ENCODE measurements around the gene TMTC2.
A peak's percentile ranks its signal among the peaks of the same experiment; 100 is the strongest.

TMTC2 gene

GRCh38 chr12:83036847-83037246, 350.1 kb downstream of the TMTC2 start:
- no peaks in the 10 kb centered on the region for H3K36me3 Mint-ChIP-seq
- DNase-seq (no peak), ATAC-seq (replicated peaks) (no peak)
- H3K27ac Mint-ChIP-seq, result no peak overlapping the region
- no peaks in the 10 kb centered on the region for H3K4me1 Mint-ChIP-seq
- no peaks in the 10 kb centered on the region for H3K9me3 Mint-ChIP-seq
- H3K27me3 Mint-ChIP-seq, result no peaks in the 10 kb centered on the region
- no peak overlapping the region for H3K4me3 Mint-ChIP-seq

DNA sequence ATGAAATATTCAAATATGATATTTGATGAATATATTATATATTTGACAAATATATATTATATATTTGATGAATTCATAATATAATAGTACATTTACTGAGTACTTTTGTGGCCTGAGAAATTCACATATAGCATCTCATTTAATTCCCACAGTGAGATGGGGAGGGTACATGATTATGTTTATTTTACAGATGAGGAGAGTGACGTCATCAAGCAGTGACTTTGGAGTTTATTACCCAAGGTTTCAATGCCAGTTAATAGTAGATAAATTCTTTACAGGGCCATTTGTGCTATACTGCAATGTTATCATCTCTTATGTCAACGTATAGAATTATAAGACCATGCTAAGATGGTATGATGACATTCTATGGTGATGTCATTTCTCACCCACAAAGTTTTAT, 352.7 kb downstream of the TMTC2 start:
- H3K4me1 Mint-ChIP-seq, result no peaks in the 10 kb centered on the region
- no peaks in the 10 kb centered on the region for H3K9me3 Mint-ChIP-seq

DNA sequence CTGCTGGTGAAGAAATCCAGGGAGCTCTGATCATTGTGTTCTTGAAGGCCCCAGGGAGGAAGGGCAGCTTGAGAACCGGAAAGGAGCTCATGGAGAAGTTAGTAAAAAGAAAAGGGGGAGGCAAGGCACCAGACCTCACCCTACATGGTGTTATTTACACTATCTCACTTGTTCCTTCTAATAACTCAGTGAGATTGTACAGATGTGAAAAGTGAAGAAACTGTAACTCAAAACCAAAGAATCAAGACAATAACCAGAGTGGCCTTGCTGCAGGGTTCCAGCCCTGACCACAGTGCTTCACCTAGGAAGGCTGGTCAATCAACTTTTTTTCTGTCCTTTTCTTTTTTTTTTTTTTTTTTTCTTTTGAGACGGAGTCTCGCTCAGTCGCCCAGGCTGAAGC, 353.6 kb downstream of the TMTC2 start:
- no peaks in the 10 kb centered on the region for H3K9me3 Mint-ChIP-seq
- no peaks in the 10 kb centered on the region for H3K4me1 Mint-ChIP-seq
- H3K27ac Mint-ChIP-seq, result no peak overlapping the region
- ATAC-seq (replicated peaks) (no peak), DNase-seq (no peak)
- H3K36me3 Mint-ChIP-seq, result no peaks in the 10 kb centered on the region
- H3K4me3 Mint-ChIP-seq, result no peak overlapping the region
- H3K27me3 Mint-ChIP-seq, result no peaks in the 10 kb centered on the region

More for the DNA sequence above, 352.7 kb downstream of the TMTC2 start:
- no peaks in the 10 kb centered on the region for H3K36me3 Mint-ChIP-seq
- H3K4me3 Mint-ChIP-seq, result no peak overlapping the region
- ATAC-seq (replicated peaks) (no peak), DNase-seq (no peak)
- H3K27me3 Mint-ChIP-seq, result no peaks in the 10 kb centered on the region
- H3K27ac Mint-ChIP-seq, result no peak overlapping the region

DNA sequence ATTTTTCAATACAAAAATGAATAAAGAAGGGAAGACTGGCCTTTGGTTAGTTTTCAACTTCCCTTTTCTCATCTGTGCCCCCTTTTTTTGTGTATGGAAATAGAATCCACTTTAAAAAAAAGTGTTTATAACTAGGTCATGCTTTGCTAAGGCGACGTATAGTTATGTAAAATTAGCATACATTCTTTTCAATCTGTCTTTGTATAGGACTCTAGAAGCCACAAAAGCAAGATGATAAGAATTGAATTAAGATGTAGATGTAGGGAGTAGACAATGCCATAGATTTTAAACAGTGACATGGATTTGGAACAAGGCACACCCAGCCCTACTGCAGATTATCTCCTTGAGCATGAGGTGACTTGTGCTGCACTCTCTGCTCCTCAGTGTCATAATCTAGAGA, 354.3 kb downstream of the TMTC2 start:
- Mint-ChIP-seq H3K27me3 (no peaks in the 10 kb centered on the region), H3K9me3 (no peaks in the 10 kb centered on the region), H3K4me3 (no peak overlapping the region), H3K4me1 (no peaks in the 10 kb centered on the region), H3K36me3 (no peaks in the 10 kb centered on the region), H3K27ac (no peak overlapping the region)
- no peak for ATAC-seq (replicated peaks)
- no peak for DNase-seq

DNA sequence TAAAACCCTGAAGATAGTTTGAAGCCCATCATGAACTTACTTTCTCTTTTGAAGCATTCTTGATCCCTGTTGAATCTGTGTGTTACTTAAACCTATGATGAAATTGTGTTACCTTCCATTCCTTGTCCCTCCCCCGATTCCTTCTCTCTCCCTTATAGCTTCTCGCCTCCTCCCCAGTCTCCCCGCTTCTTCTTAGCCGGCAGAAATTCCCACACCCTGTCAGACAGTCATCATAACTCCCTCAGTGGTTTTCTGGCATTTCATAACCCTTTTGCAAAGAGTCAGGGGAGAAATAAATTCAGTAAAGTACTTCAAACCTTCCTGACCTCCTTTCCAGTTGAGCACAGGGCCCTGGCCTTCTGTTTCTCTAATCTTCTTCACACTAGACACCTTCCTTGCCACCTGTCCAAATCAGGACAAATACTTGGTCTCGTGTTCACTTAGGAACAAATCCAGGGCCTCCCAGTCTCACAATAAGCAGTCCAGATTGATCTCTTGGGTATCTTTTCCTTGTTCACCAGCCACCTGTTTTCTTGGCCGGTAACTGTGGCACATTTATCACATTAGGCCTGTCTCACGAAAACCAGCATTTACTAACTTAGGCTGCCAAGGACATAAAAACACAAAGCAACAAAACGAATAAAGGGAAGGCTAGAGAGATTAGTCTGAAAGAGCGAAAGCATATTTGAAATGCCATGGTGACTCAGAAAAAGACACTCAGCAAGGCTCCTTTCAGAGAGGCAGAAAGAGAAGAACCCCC, 355.9 kb downstream of the TMTC2 start:
- H3K9me3 Mint-ChIP-seq, result no peaks in the 10 kb centered on the region
- H3K36me3 Mint-ChIP-seq, result no peaks in the 10 kb centered on the region
- no peak overlapping the region for H3K27ac Mint-ChIP-seq
- DNase-seq, result no peak
- H3K4me3 Mint-ChIP-seq, result no peak overlapping the region
- no peaks in the 10 kb centered on the region for H3K4me1 Mint-ChIP-seq
- H3K27me3 Mint-ChIP-seq, result no peaks in the 10 kb centered on the region
- ATAC-seq (replicated peaks), result no peak

DNA sequence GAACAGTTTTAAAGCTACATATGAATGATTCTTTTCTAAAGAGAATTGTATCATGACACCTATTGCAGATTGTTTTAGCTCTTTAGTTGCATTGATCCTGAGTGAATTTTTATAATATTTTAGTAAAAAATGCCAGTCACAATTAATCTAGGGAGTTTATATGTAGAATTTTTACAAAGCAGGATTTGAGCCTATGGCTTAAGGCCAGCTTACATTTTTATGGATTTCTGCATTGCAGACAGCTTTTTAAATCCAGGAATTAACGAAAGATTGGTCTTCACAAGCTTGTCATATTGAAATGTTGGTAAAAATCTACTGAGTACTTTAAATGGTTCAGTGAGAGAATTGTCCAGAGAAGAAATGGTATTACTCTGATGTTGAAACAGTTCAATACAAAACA, 358.0 kb downstream of the TMTC2 start:
- no peak overlapping the region for H3K4me3 Mint-ChIP-seq
- no peak overlapping the region for H3K27ac Mint-ChIP-seq
- H3K9me3 Mint-ChIP-seq, result peaks cover 3 to 4% of the 10 kb centered on the region in 2 donors
- H3K27me3 Mint-ChIP-seq, result no peaks in the 10 kb centered on the region
- ATAC-seq (replicated peaks) (no peak), DNase-seq (no peak)
- H3K36me3 Mint-ChIP-seq, result no peaks in the 10 kb centered on the region
- H3K4me1 Mint-ChIP-seq, result no peaks in the 10 kb centered on the region

GRCh38 chr12:83046019-83046418, 359.3 kb downstream of the TMTC2 start:
- Mint-ChIP-seq H3K9me3 (peaks cover 3 to 4% of the 10 kb centered on the region in 2 donors), H3K36me3 (no peaks in the 10 kb centered on the region), H3K27ac (no peak overlapping the region), H3K4me3 (no peak overlapping the region), H3K27me3 (no peaks in the 10 kb centered on the region), H3K4me1 (no peaks in the 10 kb centered on the region)
- ATAC-seq (replicated peaks), result no peak
- no peak for DNase-seq

- Mint-ChIP-seq H3K4me3 (no peak overlapping the region), H3K27ac (no peak overlapping the region), H3K36me3 (no peaks in the 10 kb centered on the region), H3K4me1 (no peaks in the 10 kb centered on the region), H3K9me3 (peaks cover 3 to 4% of the 10 kb centered on the region in 2 donors), H3K27me3 (no peaks in the 10 kb centered on the region)
- DNase-seq (no peak), ATAC-seq (replicated peaks) (no peak)
Observed at GRCh38 chr12:83049306-83049705, 362.6 kb downstream of the TMTC2 start.

DNA sequence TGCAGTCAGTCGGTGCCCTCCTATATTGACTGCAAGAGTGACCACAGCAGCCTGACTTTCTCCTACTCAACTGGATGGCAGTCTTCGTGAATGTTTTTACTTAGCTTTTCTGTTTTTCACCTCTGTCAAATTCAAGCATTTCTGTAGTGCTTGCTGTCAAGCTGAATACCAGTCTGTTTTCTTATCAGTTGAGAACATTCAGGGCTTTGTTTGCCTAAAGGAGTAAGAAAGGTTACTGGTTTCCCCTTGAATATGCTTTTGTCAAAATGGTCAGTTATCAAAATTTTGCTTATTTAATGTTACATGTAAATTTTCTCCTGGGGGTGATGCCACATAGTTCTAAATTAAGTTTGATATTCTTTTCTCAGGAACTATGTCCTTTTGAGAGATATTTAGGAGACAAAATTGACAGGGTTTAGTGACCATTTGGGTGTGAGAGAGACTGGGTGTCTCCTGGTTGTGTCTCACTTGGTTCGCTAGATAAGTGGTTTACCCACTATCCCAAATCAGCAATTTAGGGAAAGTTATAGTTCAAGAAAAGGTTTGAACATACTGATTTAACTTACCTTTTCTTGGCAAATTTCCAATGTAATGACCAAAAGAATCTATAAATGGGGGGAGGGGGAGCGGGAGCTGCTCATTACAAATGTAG, 366.3 kb downstream of the TMTC2 start:
- ATAC-seq (replicated peaks), result no peak
- H3K27me3 Mint-ChIP-seq, result no peaks in the 10 kb centered on the region
- peaks cover 4% of the 10 kb centered on the region in 2 donors for H3K9me3 Mint-ChIP-seq
- no peak for DNase-seq
- H3K4me3 Mint-ChIP-seq, result no peak overlapping the region
- no peaks in the 10 kb centered on the region for H3K4me1 Mint-ChIP-seq
- H3K36me3 Mint-ChIP-seq, result no peaks in the 10 kb centered on the region
- no peak overlapping the region for H3K27ac Mint-ChIP-seq

DNA sequence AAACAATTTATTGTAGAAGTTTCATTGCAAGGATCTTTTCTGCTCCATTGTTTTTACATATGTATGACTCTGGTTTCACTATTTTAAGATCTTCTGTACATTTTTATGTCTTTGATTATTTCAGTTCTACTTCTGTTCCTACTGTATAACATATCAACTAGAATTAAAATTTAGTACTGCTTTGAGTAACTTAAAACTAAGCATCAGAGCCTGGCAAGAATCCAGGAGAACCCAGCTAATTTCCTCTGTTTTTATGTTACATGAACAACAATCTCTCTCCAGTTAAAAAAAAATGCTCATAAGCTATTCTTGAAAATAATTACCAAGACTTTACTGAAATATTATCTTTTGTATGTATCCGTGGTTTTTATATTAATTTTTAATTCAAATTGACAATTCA, 370.7 kb downstream of the TMTC2 start:
- no peak overlapping the region for H3K27ac Mint-ChIP-seq
- no peaks in the 10 kb centered on the region for H3K27me3 Mint-ChIP-seq
- ATAC-seq (replicated peaks) (no peak), DNase-seq (no peak)
- no peaks in the 10 kb centered on the region for H3K36me3 Mint-ChIP-seq
- H3K4me1 Mint-ChIP-seq, result no peaks in the 10 kb centered on the region
- no peak overlapping the region for H3K4me3 Mint-ChIP-seq
- peaks cover 0 to 3% of the 10 kb centered on the region in 2 donors for H3K9me3 Mint-ChIP-seq

DNA sequence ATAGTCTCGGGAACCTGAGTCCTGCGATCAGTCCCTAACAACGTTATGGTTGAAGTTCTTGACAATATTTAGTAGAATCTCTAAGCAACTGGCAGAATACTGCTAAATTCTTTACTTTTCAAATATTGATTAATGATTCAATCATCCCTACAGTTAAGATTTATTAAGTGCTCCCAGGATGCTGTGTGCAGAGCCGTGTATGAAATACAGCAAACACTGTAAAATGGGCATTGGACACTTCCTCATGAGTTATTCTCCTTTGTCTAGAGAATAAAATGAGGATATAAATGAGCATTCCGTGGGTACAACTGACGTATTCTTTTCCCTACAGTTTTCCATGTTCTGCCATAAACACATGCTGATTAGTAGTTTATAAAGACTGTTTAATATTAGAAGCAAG, 372.4 kb downstream of the TMTC2 start:
- DNase-seq, result no peak
- peaks cover 0 to 3% of the 10 kb centered on the region in 2 donors for H3K9me3 Mint-ChIP-seq
- no peak overlapping the region for H3K4me3 Mint-ChIP-seq
- H3K4me1 Mint-ChIP-seq, result no peaks in the 10 kb centered on the region
- no peaks in the 10 kb centered on the region for H3K27me3 Mint-ChIP-seq
- no peak for ATAC-seq (replicated peaks)
- H3K27ac Mint-ChIP-seq, result no peak overlapping the region
- H3K36me3 Mint-ChIP-seq, result no peaks in the 10 kb centered on the region

DNA sequence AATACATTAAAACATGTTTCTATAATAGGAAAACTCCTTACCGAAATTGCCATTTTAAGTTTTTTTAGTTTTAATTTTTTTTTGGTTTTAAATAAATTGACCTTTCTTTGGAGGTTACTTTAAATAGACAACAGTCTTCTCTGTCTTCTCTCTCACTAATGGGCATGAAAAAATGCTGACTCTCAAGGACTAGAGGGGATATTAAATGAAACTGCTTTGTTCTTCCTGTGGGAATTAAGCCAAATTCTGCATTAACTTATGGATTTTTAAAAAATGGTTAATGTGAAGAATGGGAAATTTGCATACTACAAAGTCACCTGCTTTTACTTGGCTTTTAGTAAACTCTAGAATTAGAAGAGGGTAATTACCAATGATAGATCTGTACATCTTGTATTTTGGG, 378.9 kb downstream of the TMTC2 start:
- no peaks in the 10 kb centered on the region for H3K36me3 Mint-ChIP-seq
- H3K4me1 Mint-ChIP-seq, result no peaks in the 10 kb centered on the region
- DNase-seq, result no peak
- no peaks in the 10 kb centered on the region for H3K27me3 Mint-ChIP-seq
- H3K4me3 Mint-ChIP-seq, result no peak overlapping the region
- no peak for ATAC-seq (replicated peaks)
- peaks cover 0 to 5% of the 10 kb centered on the region in 2 donors for H3K9me3 Mint-ChIP-seq
- no peak overlapping the region for H3K27ac Mint-ChIP-seq

DNA sequence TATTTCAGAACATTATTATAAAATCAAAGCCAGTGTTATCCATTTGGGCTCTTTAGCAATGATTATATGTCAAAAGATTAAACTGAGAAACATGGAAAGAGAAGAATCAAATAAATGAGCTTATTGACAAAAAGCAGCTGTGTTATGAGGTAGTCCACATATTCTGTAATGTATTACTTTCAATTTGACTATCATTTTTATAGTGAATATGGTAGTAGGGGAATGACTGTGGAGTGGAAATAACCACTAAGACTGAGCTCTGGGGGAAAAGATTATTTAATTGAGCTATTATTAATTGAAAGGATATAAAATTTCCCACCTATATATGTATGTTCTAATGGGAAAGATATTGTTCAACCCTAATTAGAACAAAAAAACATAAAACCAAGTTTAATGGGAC, 381.3 kb downstream of the TMTC2 start:
- H3K36me3 Mint-ChIP-seq, result no peaks in the 10 kb centered on the region
- H3K27ac Mint-ChIP-seq, result no peak overlapping the region
- peak in 1 of 2 donors; percentile 55 for ATAC-seq (replicated peaks)
- no peaks in the 10 kb centered on the region for H3K4me1 Mint-ChIP-seq
- no peak overlapping the region for H3K4me3 Mint-ChIP-seq
- DNase-seq, result no peak
- peaks cover 8 to 10% of the 10 kb centered on the region in 2 donors for H3K9me3 Mint-ChIP-seq
- no peaks in the 10 kb centered on the region for H3K27me3 Mint-ChIP-seq

- Mint-ChIP-seq H3K27me3 (no peaks in the 10 kb centered on the region), H3K4me1 (no peaks in the 10 kb centered on the region), H3K36me3 (peaks cover 2 to 3% of the 10 kb centered on the region in 2 donors), H3K27ac (no peak overlapping the region), H3K4me3 (no peak overlapping the region), H3K9me3 (peaks cover 8 to 24% of the 10 kb centered on the region in 2 donors)
- DNase-seq, result no peak
- ATAC-seq (replicated peaks), result no peak
Observed at GRCh38 chr12:83074358-83074894, 387.7 kb downstream of the TMTC2 start.

- no peak overlapping the region for H3K4me3 Mint-ChIP-seq
- no peaks in the 10 kb centered on the region for H3K27me3 Mint-ChIP-seq
- no peak for DNase-seq
- no peaks in the 10 kb centered on the region for H3K4me1 Mint-ChIP-seq
- ATAC-seq (replicated peaks), result no peak
- H3K27ac Mint-ChIP-seq, result no peak overlapping the region
- H3K36me3 Mint-ChIP-seq, result peaks cover 2 to 3% of the 10 kb centered on the region in 2 donors
- peaks cover 8 to 24% of the 10 kb centered on the region in 2 donors for H3K9me3 Mint-ChIP-seq
Observed at GRCh38 chr12:83075471-83075870, 388.8 kb downstream of the TMTC2 start.

All from stimulated activated naive B cell treated with anti-CD40 and anti-IgM and Interleukin-4, amounts not matched to agents 10 μg/mL and 1 μg/mL and 100 μg/mL, for 72 hours (primary cell).